NB4 (cell line): ENCODE results near the gene A1CF.

Experiments used
- DNase-seq: peaks from one replicate; pipeline ENCODE4 v3.0.0; 2010; ENCODE audit warnings: low read depth
- H3K4me3 ChIP-seq: one replicate; pipeline ENCODE4 v1.5.1; 2011; ENCODE audit warnings: mild to moderate bottlenecking, low read depth, low read length, moderate library complexity
- CTCF ChIP-seq: IDR thresholded peaks from one replicate; pipeline ENCODE4 v1.5.1; 2012; ENCODE audit warnings: low read depth, low read length
- MAX ChIP-seq: IDR thresholded peaks from 2 replicates; pipeline ENCODE4 v1.6.1; 2011; ENCODE audit warnings: low read depth, low read length
- MYC ChIP-seq: IDR thresholded peaks from 2 replicates; pipeline ENCODE4 v1.6.1; 2011; ENCODE audit warnings: low read depth, low read length
- POLR2A ChIP-seq: IDR thresholded peaks from 2 replicates; pipeline ENCODE4 v1.6.1; 2011; ENCODE audit warnings: mild to moderate bottlenecking; ENCODE audit not compliant: insufficient read length; ENCODE audit errors: extremely low read depth

The A1CF gene

GRCh38 chr10:50837095-50837494 is 48.3 kb downstream of the A1CF start:
- DNase-seq, result no peak
- TF ChIP-seq MYC, result no peak
- no peak for TF ChIP-seq POLR2A
- TF ChIP-seq CTCF, result no peak
- TF ChIP-seq MAX, result no peak
- H3K4me3 ChIP-seq, result no peak overlapping the region

- H3K4me3 ChIP-seq, result no peak overlapping the region
- DNase-seq, result no peak
- no peak for TF ChIP-seq CTCF
- TF ChIP-seq MYC, result no peak
- TF ChIP-seq POLR2A, result no peak
- TF ChIP-seq MAX, result no peak
These were observed 53.2 kb downstream of the A1CF start for GRCh38 chr10:50832171-50832751.

GRCh38 chr10:50830066-50830465 is 55.4 kb downstream of the A1CF start:
- H3K4me3 ChIP-seq, result no peak overlapping the region
- DNase-seq, result no peak
- TF ChIP-seq MAX (no peak), CTCF (no peak), POLR2A (no peak), MYC (no peak)

- no peak for DNase-seq
These were observed 60.6 kb downstream of the A1CF start for GRCh38 chr10:50824782-50825181.

GRCh38 chr10:50823789-50824188 is 61.6 kb downstream of the A1CF start:
- H3K4me3 ChIP-seq, result no peak overlapping the region
- no peak for DNase-seq
- TF ChIP-seq POLR2A (no peak), MYC (no peak), CTCF (no peak), MAX (no peak)

More at GRCh38 chr10:50824782-50825181, 60.6 kb downstream of the A1CF start:
- no peak for TF ChIP-seq MAX
- TF ChIP-seq CTCF, result no peak
- TF ChIP-seq MYC, result no peak
- TF ChIP-seq POLR2A, result no peak
- no peak overlapping the region for H3K4me3 ChIP-seq

- H3K4me3 ChIP-seq, result no peak overlapping the region
- TF ChIP-seq MYC (no peak), MAX (no peak), POLR2A (no peak), CTCF (no peak)
- DNase-seq, result no peak
These were observed 75.8 kb downstream of the A1CF start for GRCh38 chr10:50809596-50809995.
